ENCODE results near the gene RPS3.
"Not testable (repeated sequence)": the region's sequence is repeated elsewhere in the genome, so short reads cannot be mapped to it uniquely, and the experiment has no call there.

Gene RPS3

DNA sequence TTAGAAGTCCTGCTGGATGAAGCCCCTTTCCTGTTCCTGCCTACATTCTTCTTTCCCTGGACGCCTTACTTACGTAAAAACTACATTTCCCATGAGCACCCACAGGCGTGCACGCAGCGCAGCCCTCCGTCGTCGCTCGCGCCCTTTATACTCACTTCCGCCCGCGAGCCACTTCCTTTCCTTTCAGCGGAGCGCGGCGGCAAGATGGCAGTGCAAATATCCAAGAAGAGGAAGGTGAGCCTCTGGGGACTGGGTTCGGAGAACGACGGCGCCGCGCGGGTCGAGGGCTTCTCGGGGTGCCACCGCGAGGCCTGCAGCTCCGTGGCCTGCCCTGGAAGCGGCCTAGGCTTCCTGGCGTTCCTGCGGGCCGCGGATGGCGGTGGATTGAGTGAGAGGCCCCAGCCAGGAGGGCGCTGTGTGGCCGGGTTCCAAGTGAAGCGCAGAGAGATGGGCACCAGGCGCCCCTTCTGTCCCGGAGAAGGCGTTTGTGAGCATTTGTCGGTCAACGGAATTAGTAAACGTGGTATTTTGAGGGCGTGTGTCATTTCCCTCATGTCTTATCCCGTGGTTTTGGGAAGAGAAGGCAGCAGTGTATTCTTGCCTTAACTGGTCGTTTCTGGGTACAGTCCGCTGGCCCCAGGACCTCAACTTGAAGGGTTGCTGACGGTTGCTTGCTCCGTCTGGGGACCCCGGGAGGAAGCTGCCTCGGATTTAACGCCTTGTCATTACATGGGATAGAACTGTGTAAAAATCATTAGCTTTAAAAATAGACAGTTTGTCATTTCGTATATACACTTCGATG lies at the start of gene RPS3:
Gene RPS3 (plus strand): TSS at position 175 of the 802 bp plus-strand sequence. CDS start 30 bp downstream, at position 205.
- Mint-ChIP-seq H3K27ac (peak within 1 kb of the TSS; percentile 97), H3K27me3 (peaks cover 5% of the 10 kb centered on the region), H3K4me3 (peak within 1 kb of the TSS; percentile 96), H3K4me1 (peaks cover 39% of the 10 kb centered on the region), H3K9me3 (no peaks in the 10 kb centered on the region), H3K36me3 (peaks cover 20% of the 10 kb centered on the region)
- ATAC-seq (ENCODE audit: low read depth) (peak; percentile 89), DNase-seq (ENCODE audit: low spot score in 2 of 2) (peak; percentile 80 to 84)

DNA sequence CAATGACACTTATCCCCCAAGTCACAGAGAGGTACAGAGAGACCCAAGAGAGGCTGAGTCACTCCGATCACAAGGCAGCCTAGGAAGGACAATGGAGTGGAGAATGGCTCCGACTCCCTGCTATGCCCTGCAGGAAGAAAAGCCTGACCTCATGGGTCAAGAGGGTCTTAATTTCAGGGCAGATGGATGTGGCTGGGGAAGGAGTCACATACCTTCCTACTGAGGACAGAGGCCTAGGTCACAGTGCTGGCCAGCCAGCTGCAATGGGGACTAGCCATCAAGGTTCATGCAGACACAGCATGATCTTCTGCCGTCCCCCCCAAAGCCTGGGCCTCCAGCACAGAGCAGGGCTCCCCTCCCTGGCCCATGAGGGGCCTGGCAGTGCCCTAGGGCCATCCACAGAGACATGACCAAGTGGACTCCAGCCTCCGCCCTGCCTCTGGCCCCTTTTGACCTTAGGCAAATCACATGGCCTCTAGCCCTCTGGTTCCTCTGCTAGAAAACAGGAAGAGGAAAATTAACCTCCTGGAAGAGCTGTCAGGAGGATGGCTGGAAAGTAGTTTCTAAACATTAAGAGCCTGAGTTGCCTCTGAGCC lies 49.7 kb upstream of the RPS3 start:
- Mint-ChIP-seq H3K36me3 (no peaks in the 10 kb centered on the region), H3K4me3 (no peak overlapping the region), H3K27me3 (peaks cover 4% of the 10 kb centered on the region), H3K4me1 (peaks cover 34% of the 10 kb centered on the region), H3K27ac (peak overlapping the region; percentile 83), H3K9me3 (no peaks in the 10 kb centered on the region)
- ATAC-seq (ENCODE audit: low read depth) (no peak), DNase-seq (ENCODE audit: low spot score in 2 of 2) (no peak)

DNA sequence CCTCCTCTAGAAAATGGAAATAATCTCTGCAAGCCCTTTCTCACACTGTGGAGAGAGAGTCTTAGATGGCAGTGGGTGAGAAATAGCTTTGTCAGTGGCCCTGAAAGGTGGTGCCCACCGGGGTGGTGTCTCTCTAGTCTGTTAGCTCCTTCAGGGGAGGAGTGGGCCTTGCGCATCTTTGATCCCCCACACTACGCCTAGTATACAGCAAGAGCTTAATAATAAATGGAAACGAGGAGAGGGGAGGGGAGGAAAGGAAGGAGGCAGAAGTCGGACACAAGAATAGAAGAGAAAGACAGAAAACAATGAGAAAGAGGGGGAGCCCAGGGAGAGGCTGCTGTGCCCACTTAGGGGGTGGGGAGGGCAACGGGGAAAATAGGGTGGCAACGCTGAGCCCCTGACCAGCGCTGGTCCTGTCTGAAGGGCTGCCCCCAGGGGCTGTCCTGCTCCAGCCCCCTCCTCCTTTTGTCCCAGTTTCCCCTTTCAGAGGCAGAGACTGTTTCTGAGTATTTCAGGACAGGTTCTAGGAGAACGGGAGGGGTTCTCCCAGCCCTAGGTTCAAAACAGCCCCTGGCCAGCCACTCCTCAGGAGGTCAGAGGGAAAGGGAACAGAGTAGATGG lies 49.1 kb upstream of the RPS3 start:
- peaks cover 5% of the 10 kb centered on the region for H3K27me3 Mint-ChIP-seq
- peaks cover 35% of the 10 kb centered on the region for H3K4me1 Mint-ChIP-seq
- H3K27ac Mint-ChIP-seq: peak overlapping the region; percentile 83
- no peaks in the 10 kb centered on the region for H3K9me3 Mint-ChIP-seq
- no peaks in the 10 kb centered on the region for H3K36me3 Mint-ChIP-seq
- ATAC-seq (ENCODE audit: low read depth) (no peak), DNase-seq (ENCODE audit: low spot score in 2 of 2) (no peak)
- peak overlapping the region; percentile 83 for H3K4me3 Mint-ChIP-seq

DNA sequence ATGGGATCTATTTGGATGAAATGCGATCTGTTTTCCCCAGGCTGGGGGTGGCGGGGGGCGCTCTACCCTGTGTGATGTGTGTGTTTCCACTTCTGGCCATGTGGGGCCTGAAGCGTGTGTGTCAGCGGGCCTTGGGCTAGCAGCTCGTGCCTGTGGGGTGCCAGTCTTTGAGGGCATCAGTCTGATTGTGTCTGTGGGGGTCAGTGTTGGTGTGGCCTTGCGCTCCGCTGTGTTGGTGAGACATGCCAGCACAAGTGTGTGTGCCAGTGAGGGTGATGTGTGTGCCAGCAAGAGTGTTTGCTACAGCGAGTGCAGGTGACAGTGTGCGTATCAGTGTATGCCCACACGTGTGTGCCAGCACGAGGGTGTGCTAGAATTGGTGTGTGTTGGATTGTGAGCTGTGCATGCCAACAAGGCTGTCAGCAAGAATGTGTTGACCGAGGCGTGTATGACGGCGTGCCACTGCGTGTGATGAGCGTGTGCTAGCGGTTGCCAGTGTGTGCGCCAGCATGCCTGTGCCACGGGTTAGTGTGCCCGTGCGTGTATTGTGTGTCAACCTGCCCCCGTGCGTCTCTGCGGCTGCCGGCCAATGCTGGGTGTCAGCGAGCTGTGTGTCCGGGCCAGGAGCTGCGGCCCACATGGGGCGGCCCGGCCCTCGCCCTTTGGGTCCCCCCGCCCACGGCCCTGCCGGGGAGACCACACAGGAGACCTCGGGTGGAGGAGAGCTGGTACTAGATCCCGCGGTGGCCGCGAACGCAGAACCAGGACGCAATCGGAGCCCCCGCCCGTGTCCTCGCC lies 48.4 kb upstream of the RPS3 start:
- Mint-ChIP-seq H3K9me3 (no peaks in the 10 kb centered on the region), H3K4me3 (peak overlapping the region; percentile 83), H3K27me3 (peaks cover 5% of the 10 kb centered on the region), H3K36me3 (no peaks in the 10 kb centered on the region), H3K4me1 (peaks cover 33% of the 10 kb centered on the region), H3K27ac (peak overlapping the region; percentile 83)
- no peak for DNase-seq (ENCODE audit: low spot score in 2 of 2)
- ATAC-seq (ENCODE audit: low read depth): peak; percentile 48

DNA sequence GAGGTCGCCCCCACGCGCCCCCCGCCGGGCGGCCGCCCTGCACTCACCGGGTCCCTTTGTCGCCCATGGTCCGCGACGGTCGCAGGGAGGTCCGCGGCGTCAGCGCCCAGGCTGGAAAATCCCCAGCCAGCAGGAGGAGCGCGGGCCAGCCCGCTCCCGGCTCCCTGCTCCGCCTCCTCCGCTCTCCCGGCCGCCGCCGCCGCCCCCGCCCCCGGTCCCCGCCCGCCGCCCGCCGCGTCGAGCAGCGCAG lies 47.9 kb upstream of the RPS3 start, which contains the start of gene ARRB1:
Gene ARRB1 (minus strand): TSS at position 121 of the 250 bp plus-strand sequence. CDS start 54 bp downstream, at position 67.
- no peak for DNase-seq (ENCODE audit: low spot score in 2 of 2)
- H3K4me3 Mint-ChIP-seq: peak within 1 kb of the TSS; percentile 90
- H3K9me3 Mint-ChIP-seq: no peaks in the 10 kb centered on the region
- peaks cover 31% of the 10 kb centered on the region for H3K4me1 Mint-ChIP-seq
- H3K27me3 Mint-ChIP-seq: peaks cover 6% of the 10 kb centered on the region
- no peak for ATAC-seq (ENCODE audit: low read depth)
- H3K36me3 Mint-ChIP-seq: no peaks in the 10 kb centered on the region
- H3K27ac Mint-ChIP-seq: peak within 1 kb of the TSS; percentile 83

DNA sequence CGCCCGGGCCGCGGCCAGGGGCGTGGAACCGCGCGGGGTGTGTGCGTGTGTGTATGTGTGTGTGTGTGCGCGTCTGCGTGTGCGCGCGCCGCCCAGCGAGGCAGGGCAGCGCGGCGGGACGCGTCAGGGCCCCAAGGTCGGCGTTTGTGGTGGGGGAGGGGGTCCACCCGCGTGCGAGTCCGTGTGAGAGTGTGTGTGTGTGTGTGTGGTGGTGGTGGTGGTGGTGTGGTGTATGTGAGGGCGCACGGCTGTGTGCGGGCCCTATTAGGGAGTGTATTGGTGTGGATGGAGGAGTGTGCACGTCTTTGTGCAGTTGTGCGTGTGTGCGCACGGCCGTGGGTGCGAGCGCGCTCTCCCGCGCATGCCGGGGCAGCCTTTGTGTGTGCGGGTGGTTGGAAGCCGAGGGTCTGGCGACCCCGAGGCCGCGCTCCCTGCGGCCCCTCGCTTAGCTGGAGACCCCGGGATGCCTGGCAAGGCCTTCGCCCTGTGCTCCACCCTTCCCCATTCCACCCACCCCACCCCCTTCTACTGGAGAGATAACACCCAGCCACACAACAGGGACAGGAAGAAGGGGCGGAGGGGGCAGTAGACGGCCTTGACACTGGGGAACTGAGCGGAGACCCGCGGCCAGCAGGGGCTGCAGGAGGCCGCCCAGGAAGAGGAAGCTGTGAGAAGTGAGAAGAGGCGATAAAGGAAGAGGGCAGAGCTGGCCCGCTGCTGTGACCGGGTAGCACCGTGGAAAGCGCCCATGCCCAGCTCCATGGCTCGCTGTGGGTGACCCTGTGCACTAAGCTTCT lies 47.3 kb upstream of the RPS3 start:
- H3K36me3 Mint-ChIP-seq: no peaks in the 10 kb centered on the region
- DNase-seq (ENCODE audit: low spot score in 2 of 2) (peak in 1 of 2 donors; percentile 37), ATAC-seq (ENCODE audit: low read depth) (peak; percentile 64)
- H3K27me3 Mint-ChIP-seq: peaks cover 8% of the 10 kb centered on the region
- H3K27ac Mint-ChIP-seq: peak overlapping the region; percentile 68
- H3K4me3 Mint-ChIP-seq: peak overlapping the region; percentile 90
- peaks cover 27% of the 10 kb centered on the region for H3K4me1 Mint-ChIP-seq
- H3K9me3 Mint-ChIP-seq: no peaks in the 10 kb centered on the region

DNA sequence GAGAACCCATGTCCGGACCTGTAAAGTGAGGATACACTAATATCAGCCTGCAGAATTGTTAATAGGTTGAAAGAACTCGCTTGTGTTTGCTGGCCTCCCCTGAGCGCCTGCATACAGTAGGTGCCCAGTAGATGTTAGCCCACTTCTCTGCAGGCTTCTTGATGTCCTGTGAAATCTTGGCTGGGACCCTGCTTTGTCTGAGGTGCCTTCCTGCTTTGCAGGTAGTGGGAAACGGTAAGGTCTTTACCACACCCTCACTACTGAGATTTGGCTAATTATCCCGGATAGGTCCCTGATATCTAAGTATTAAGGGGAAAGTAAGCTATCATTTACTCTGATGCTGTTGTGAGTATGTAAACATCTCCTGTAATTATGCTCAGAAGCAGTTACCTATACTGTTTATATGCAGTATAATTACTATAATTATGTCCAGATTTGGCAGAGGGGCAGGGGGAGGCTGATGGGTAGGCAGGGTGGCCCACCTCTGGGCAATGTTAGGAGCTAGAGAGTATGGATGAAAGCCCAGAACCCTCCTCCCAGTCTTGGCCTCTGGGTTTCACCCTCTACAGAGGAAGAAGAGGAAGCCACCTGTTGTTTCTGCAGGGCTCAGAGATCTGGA lies 46.6 kb upstream of the RPS3 start:
- ATAC-seq (ENCODE audit: low read depth) (no peak), DNase-seq (ENCODE audit: low spot score in 2 of 2) (no peak)
- Mint-ChIP-seq H3K4me1 (peaks cover 27% of the 10 kb centered on the region), H3K27me3 (peaks cover 8% of the 10 kb centered on the region), H3K9me3 (no peaks in the 10 kb centered on the region), H3K36me3 (no peaks in the 10 kb centered on the region), H3K27ac (no peak overlapping the region), H3K4me3 (peak overlapping the region; percentile 90)

DNA sequence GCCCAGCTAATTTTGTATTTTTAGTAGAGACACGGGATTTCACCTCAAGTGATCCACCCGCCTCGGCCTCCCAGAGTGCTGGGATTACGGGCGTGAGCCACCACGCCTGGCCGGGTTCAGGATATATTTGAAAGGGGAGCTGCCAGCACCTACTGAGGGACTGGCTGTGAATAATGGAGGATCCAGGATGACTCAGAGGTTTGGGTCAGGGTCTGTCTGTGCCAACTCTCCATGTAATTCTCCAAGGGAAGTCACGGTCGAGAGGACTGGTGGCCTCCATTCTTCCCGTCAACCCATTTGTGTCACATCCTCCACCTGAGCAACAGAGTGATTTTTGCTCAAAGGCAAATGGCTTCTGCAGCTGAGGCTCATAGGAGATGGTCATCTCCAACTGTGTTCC lies 44.3 kb upstream of the RPS3 start:
- H3K36me3 Mint-ChIP-seq: no peaks in the 10 kb centered on the region
- ATAC-seq (ENCODE audit: low read depth) (no peak), DNase-seq (ENCODE audit: low spot score in 2 of 2) (no peak)
- H3K27ac Mint-ChIP-seq: no peak overlapping the region
- H3K27me3 Mint-ChIP-seq: peaks cover 8% of the 10 kb centered on the region
- no peaks in the 10 kb centered on the region for H3K9me3 Mint-ChIP-seq
- no peak overlapping the region for H3K4me3 Mint-ChIP-seq
- peaks cover 23% of the 10 kb centered on the region for H3K4me1 Mint-ChIP-seq

DNA sequence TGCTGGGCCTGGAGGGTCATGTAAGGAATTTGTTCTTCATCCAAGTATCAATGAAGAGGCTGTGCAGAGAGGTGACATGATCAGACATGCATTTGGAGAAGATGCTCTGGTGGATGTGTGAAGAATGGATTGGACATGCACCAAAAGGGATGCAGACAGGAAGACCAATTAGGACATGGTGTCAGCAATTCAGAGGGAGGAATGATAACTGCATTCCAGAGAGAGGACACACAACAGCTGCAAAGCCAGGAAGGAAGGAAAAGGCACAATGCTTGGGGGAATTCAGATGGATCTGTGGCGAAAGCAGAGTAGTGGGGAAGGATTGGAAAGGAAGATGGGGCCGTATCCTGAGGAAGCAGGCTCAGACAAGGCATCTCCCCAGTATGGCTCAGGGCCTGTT lies 42.7 kb upstream of the RPS3 start:
- ATAC-seq (ENCODE audit: low read depth): no peak
- Mint-ChIP-seq H3K4me3 (no peak overlapping the region), H3K36me3 (no peaks in the 10 kb centered on the region), H3K27me3 (peaks cover 8% of the 10 kb centered on the region), H3K4me1 (peaks cover 20% of the 10 kb centered on the region), H3K9me3 (no peaks in the 10 kb centered on the region), H3K27ac (no peak overlapping the region)
- DNase-seq (ENCODE audit: low spot score in 2 of 2): no peak

DNA sequence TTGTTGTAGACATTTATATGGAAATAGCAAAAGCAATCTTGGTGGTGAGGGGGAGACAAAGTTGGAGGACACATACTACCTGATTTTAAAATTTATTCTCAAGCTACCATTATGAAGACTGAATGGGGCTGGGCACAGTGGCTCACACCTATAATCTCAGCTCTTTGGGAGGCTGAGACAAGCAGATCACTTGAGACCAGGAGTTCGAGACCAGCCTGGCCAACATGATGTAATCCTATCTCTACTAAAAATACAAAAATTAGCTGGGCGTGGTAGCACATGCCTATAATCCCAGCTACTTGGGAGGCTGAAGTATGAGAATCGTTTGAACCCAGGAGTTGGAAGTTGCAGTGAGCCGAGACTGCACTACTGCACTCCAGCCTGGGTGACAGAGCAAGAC lies 37.0 kb upstream of the RPS3 start:
- H3K9me3 Mint-ChIP-seq; ATAC-seq (ENCODE audit: low read depth); H3K27me3 Mint-ChIP-seq; H3K4me1 Mint-ChIP-seq; H3K36me3 Mint-ChIP-seq; H3K27ac Mint-ChIP-seq; DNase-seq (ENCODE audit: low spot score in 2 of 2); H3K4me3 Mint-ChIP-seq: not testable (repeated sequence)

DNA sequence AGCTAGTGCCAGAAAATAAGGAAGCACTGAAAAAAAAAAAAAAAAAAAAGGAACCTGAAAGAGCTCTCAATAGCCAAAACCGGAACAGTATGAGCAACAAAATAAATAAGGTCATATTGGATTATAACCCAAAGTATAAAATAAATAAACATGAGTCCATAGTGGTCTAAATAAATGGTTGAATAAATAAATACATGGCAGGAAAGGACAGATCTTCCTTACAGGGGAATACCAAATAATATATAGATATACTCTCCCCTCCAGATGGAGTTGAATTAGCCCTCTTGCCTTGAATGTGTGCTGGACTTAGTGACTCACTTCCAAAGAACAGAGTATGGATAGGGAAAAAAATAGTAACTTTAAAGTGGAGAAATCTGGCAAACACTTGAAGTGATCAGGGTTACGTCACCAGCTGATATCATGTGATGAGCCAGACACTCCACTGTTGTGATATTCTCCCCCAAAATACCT lies 33.6 kb upstream of the RPS3 start:
- peaks cover 7% of the 10 kb centered on the region for H3K4me1 Mint-ChIP-seq

DNA sequence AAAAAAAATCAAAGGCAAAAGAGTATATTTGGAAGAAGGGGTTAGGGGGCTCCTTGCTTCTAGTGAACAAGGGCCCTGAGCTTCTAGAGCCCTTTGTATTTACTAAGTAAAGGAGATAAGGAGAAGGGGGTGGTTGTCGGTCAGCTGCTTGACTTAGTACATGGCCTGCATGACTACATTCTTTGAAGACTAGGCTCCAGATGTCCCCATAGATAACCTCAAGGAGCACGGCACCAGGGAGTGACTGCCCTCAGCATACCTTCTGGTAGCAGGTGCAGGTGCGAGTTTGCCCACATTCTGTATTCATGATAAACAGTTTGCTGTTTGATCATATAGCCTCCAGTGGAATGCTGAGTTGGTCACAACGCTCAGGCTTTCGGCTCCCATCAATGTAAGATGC lies 32.5 kb upstream of the RPS3 start:
- H3K4me3 Mint-ChIP-seq; H3K4me1 Mint-ChIP-seq; ATAC-seq (ENCODE audit: low read depth); H3K27ac Mint-ChIP-seq; H3K9me3 Mint-ChIP-seq; H3K27me3 Mint-ChIP-seq; H3K36me3 Mint-ChIP-seq; DNase-seq (ENCODE audit: low spot score in 2 of 2): not testable (repeated sequence)

More for the DNA sequence above, 33.6 kb upstream of the RPS3 start:
- ATAC-seq (ENCODE audit: low read depth) (peak; percentile 67), DNase-seq (ENCODE audit: low spot score in 2 of 2) (no peak)
- Mint-ChIP-seq H3K36me3 (no peaks in the 10 kb centered on the region), H3K27ac (no peak overlapping the region), H3K27me3 (peaks cover 4% of the 10 kb centered on the region), H3K4me3 (no peak overlapping the region), H3K9me3 (peaks cover 1% of the 10 kb centered on the region)
